GM19324 (cell line): ENCODE measurements around the gene KCTD6.

Experiments
- ATAC-seq: cut with Tn5 transposase; IDR thresholded peaks from one replicate; pipeline ENCODE4 v1.9.1; 2021; ENCODE audit warnings: mild to moderate bottlenecking, moderate library complexity; ENCODE audit not compliant: unreplicated experiment, low FRiP score

Gene KCTD6

DNA sequence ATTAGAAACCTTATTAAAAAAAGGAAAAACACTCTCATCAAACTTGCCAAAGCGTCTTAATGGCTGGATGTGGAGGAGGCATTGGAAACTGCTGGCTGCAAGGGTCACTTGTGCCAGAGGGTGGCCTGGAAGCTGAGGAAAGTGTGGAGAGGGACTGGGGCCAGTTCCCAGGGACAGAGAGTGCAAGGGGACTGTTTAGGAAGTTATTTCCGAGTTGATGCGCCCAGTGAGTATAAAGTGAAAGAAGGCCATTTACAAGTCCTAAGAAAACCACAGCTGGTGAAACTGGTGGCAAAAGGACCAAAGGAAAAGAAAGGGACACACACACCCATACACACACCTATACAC lies 7.2 kb upstream of the KCTD6 start:
- no peak for ATAC-seq

DNA sequence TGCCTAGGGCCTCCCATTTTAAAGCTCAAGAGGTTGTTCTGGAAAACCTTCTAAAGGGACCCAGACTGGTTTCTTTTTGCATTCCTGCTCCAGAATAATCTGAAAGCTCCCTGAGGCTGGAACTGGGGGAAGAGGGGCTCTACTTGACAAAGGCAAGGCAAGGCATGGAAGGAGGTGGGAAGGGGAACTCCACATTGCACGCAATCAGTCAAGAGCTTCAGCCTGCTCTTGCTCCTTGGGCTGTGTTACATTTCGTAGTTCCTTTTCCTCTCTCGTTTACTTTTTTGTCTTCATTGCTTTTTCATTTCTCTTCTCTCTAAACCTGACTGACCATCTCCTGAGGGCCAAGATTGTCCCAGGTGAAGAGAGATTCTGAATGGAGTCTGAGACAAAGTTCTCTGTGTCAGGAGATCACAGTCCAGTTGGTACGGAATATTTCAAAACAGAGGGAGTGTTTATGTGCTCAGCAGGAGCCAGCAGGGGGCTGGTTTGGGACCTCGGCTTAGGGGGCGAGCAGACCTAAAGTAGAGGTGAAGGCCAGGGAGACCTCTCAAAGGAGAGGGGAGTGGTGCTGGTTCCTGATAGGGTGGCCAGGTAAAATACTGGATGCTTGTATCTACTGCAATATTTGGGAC lies 6.0 kb upstream of the KCTD6 start:
- ATAC-seq, result no peak

DNA sequence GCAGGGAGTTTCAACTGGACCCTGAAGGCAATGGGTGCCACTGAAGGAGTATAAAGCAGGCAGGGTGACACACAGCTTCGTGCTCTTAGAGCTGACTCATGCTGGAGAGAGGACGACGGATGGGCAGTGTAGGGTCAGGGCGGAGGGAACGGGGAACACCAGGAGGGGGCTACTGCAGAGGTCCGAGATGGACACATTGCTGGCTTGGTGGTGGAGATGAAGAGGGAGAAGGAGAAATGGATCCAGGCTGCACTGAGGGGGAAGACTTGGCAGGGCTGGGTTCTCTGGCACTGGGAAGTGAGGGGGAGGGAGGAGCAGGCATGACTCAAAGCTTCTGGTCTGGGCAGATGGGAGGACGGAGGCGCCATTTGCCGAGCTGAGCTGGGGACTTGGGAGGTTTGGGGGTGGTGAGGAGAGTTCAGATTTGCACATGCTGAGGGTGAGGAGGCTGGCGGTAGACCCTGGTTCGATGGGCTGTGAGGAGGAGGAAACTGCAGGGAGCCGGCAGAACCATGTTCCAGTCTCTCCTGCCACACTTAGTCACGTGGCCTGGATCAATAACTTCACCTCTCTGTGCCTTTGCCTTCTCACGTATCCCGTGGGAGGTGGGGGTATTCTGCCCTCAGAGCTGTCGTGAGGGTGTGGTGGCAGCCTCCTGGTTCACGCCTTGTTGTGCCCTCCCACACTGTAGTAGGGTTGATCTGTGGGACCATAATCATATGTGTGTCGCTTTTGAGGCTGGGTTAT lies 4.6 kb upstream of the KCTD6 start:
- ATAC-seq, result no peak

DNA sequence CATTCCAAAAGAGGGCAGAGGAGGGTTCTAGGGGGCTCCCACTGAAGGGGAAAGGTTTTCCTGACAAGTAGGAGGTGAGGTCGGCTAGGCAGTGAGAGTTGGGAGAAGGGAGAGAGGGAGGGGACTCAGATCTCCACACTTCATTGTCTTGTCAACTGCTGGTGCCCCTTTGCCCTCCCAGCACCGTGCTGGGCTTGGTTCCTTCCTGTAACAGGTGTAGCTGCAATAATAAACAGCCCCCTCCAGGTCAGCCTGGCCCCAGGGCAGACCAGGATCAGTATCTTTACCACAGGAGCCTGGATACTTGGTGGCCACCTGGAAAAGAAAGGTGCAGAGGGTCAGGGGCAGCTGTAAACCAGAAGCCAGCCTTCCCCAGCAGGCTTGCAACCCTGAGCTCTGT lies 2.9 kb upstream of the KCTD6 start:
- ATAC-seq, result no peak

DNA sequence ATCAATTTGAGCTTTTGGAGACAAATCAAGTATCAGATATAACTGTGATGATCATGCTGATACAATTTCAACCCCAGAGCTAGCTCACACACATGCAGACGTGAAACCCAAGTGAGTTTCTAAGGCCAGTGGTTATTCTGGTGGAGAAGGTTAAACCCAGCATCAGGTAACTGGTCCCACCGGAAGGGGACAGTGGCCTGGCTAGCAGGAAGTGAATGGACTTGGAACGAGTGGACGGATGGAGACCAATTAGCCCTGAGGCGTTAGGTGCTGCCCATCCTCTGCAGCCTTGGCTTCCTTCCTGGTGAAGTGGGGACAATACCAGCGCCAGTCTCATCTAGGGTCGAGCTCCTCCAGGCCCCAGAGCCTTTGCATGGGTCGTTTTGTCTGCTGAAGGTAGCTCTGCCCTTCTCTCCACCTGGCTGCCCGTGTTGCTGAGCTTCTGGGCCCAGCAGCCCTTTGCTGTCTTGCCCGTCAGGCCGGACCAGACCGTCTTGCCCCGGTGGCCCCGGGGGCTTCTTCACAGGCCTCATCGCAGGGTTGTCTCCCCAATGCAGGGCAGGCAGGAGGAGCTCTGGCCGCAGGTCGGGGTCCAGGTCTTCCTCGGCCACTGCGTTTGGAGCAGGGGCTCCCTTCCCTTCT lies 915 bp upstream of the KCTD6 start:
- no peak for ATAC-seq

DNA sequence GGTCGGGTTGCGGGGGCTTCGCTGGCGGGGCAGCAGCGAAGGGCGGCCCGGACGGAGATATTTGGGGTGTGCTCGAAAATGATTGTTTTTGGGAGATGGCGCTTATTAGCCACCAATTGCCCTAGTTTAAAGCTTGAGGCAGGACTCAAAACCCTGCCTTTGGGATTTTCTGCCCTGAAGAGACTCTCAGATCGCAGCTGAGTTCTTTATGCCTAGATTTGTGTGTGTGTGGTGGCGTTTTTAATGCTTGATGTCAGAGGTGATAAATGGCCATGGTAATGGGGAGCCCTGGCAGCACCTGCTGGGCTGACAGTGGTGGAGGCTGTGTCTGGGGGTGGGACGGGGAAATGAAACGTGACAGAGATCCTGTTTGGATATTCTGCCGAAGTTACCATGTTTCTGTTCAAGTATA lies 604 bp downstream of the KCTD6 start:
- no peak for ATAC-seq

DNA sequence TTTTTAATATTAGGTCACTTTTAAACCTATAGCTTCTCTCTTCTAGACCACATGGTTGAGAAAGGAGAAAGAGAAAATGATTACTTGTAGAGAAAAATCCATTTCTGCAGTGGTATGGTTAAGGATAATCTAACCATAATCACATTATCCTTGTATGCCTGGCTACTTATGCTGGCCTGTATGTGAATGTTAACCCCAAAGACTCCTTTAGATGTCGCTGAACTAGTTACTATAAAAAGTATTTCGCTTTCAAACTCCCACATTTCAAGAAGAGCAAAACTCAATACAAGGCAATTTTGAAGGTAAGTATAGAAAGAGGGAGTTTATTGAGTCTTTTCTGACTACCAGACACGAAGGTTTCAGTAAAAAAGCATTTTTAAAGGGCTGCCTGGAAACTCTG lies 2.2 kb downstream of the KCTD6 start:
- no peak for ATAC-seq

DNA sequence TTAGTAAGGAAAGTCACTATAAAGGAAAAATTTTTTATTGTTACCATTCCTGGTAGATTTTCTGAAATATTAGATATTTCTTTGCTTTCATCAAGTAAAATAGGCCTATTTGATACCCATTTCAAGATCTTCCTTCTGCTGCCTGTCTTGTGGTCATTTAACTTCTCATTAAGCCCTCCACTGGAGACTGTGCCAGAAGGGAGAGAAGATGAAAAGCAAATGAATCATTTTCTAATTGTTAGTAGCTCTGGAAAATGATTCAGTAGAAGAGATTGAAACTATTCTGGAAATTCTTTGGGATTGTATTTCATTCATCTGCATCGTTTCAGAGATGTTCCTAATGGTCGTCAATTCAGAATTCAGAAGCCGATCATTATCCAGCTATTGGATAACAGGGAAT lies 3.2 kb downstream of the KCTD6 start:
- ATAC-seq, result no peak

DNA sequence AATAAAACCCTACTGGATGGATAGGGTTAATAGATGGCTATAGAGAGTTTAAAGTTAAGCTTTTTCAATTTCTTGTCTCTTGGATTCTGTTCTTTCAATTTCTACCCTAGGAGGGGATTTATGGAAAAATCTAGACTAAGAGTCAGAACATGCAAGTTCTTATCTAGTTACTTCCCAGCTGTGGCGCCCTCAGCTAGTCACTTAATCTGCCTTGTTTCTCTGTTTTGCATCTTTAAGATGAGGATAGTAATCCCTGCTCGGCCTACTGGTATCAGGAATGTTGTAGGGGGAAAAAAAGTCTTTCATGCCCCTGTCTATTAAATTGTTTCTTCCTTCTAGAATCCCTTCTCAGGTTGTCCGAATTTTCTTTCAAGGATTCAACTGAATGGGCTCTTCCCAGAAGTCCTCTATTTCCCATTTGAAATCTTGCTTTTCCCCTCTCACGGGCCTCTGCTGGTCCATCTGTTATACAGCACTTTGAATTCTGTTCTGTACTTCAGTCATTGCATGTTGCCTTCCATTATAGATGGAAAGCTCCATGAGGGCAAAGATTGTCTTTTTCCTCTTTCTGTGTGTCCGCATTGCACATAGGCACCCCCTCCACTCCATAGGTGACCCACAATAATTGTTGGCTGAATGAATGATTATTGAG lies 4.4 kb downstream of the KCTD6 start:
- no peak for ATAC-seq

DNA sequence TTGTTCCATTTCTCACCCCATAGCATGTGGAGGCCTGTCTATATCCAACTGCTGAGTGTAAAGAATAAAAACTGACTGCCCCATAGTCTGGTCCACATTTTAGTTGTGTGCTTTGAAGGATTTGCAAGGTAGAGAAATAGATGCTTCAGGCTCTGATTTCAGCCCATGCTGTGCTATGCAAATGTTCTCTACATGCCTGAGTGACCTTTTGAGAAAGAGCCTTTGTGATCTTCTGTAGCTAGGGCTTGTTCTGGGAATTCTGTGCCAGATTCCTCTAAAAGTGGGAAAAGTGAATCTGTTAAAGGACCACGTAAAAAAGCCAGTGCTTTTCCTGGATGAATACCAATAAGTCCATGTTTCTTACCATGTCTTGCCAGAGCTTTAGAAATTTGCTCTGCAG lies 5.2 kb downstream of the KCTD6 start:
- ATAC-seq, result no peak

DNA sequence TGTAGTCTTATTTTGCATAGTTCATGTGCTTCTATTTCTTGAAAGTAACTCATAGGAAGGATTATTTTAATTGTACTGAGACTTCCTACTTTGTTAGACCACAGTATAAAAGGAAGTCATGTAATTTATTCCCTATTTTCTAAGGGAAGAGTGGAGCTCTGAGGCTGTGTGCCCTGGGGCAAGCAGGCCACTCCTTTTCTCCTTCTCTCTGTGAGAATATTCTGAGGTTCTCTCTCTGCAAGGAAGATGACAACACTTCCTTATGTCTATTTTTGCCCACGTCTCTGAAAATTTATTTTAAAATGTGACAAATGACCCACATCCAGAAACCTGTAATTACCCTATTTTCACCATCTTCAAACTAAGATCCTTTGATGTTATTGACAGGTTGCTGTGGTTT lies 11.0 kb downstream of the KCTD6 start:
- ATAC-seq, result no peak

DNA sequence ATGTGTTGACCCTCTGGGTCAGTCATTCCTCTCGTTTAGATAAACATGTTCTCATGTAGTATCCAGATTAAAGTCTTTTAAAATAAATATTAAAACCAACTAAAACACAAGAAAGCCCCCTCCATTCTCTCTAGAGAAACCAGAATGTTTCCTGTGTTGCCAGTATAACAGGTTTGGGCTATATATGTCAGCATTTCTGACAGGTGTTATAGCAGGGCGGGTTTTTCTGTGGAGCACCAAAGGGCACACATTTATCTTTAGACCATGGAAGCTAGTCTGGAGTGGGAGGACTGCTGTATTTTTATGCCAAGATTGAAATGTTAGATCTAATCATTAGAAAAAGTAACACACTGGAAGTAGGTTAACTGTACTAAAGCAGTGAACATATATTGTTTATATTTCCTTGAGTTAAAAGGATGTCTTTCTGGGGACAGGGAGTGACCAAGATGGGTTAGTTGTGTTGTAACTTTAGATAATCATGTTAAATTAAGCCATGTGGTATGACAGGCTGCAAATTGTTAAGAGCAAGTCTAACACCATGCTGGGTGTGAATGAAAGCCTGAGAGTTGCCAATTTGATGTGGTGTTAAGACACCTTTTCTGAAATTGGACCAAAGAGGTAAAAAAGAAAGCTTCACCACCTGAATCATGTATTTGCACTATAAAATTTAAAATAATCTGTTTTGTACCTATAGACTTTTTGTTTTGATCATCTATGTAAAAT lies 15.6 kb downstream of the KCTD6 start:
- no peak for ATAC-seq

DNA sequence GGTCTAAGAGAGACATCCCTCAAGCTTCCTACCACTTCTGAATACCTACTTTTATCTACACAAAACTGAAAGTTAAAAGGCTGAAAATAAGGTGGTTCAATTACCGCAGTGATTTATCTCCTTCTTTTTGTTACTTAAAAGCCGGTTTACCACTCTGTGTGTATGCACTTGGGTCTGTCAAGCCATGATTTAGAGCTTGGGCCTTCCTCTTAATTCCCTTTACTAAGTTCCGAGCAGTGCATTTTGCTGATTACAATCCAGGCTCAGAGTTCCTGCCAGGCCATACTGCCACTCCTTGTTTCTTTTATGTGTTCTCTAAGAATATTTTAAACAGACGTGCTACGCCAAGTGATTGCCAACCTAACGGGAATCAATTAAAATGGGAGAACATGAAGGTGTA lies 16.5 kb downstream of the KCTD6 start:
- no peak for ATAC-seq

DNA sequence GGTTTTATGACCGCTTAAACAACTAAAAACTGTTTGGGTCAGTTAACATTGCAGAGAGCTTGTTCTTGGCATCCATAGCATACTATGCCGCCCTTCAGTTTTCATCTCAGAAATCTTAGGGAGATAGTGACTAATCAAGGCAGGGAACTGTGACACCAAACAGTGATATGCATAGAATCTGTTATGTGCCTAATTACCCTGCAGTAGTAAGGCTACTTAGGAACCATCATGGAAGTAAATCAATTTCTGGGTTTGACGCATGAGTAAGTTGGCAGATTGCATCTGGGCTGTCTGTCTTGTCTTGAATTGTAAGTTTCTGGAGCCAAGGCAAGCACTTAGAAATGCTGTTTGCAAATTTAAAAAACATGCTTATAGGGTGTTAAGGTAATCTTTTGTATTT lies 22.5 kb downstream of the KCTD6 start:
- no peak for ATAC-seq

DNA sequence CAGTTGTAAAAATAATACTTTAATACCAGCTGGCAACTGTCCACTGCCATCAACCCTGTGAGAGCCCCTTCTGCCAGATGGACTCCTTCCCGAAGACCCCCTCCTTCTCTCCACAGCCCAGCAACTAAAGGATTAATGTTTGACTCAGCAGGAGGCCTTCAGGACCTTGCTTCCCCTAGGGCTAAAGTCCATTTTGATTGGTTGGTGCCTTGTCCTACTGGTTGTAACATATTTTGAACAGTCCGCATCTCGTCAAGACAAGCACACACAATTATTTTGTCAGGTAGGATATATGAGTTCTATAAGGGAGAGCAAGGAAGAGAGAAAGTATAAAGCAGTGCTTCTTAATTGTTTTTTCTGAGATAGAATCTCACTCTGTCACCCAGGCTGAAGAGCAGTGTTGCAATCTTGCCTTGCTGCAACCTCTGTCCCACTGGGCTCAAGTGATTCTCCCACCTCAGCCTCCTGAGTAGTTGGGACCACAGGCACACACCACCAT lies 26.4 kb downstream of the KCTD6 start:
- no peak for ATAC-seq

DNA sequence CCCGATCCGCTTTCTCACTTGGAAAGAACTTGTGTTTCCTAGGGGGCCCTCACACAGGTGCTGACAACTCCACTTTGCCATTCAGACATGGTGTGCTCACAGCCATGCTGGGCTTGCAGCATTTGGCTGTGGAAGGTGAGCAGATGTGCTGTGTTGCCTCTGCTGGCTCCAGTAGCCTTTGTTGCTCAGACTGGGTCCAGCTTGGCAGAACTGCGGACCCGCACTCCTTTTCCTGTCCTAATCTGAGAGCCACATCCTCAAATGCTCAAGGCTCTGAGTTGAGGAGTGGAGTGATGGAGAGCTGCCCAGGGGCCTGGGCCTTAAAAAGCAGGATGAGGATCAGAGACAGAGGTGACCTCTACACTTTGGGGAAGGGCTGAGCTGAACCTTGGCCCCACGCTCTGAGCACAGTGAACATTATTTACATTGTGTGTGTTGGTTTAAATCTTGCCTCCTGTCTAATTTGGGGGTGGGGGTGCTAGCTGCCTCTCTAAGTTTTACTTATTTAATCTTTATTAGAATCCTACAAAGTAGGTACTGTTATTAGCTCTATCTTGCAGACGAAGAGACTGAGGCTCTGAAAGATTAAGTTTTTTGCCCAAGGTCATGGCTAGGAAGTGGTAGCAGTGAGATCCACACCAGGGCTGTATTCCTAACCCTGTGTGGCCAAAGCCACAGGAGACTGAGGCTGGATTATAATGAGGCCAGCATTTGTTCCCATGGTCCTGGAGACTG lies 27.9 kb downstream of the KCTD6 start:
- no peak for ATAC-seq

DNA sequence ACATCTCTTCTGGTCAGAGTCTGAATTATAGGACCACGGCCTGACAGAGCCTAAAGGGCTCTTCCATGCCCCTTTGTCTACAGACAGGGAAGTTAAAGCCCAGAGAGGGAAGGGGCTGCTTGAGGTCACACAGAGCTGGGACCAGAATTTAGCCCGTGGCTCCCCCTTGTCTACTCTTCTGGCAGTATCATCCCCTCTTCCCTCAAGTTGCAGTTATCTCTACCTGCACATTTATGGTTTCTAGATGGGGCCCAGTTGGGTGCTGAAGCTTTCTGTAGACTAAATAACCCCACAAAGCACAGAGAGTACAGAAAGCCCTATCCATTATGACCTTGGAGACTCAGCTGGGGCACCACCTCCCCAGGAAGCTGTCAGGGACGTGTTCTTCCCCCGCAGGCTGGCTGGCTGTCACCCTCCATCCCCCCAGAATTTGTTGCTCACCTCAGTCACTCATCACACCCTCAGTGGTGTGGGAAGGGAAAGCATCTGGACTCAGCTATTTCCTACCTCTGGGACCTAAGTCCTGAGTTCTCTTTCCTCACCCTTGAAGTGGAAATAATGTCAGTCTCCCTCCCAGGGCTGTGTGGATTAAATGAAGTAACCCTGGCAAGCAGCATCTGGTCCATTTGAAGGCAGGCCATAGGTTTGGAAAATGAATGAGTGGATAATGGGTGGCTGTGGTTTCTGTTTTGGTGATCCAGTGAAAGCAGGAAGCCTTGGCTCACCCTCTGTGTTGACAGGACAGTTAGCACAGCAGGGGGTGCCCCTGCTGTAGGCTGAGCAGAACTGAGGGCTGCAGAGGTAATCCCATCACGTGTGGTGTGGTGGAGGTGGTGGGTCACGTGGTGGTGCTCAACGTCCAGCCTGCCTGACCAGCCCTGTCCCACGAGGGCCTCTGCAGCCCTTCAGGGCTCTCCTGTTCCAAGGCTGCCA lies 28.8 kb downstream of the KCTD6 start:
- ATAC-seq, result no peak

DNA sequence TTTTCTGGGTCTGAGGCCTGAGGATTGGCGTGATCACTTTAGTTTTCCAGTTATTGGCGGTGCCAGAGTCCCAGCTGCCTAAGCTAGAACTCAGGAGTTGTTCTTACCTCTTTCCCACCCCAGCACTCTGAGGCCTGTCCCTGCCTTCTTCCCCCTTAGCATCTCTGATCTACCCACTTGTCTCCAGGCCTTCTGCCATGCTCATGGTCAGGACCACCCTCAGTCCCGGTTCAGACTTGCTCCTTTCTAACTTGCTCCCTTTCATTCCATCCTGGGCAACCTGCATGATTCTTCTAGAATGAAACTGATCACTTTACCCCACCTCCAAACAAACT lies 29.4 kb downstream of the KCTD6 start:
- ATAC-seq, result no peak
